PC-9 (cell line): ENCODE results near the gene FFAR2.

Experiments used
- EZH2 ChIP-seq: fragments of 200-600 bp; sonication (generic); IDR thresholded peaks from 2 replicates; pipeline ENCODE4 v1.8.0; 2017; ENCODE audit warnings: antibody characterized with exemption, low read depth
- TF ChIP-seq, protein P1 (sequence below): fragments of 200-600 bp; sonication (generic); conservative IDR thresholded peaks from 2 replicates; pipeline ENCODE4 v1.6.1; 2017; ENCODE audit warnings: mixed run types, antibody characterized with exemption, mild to moderate bottlenecking, moderate library complexity

DNA sequence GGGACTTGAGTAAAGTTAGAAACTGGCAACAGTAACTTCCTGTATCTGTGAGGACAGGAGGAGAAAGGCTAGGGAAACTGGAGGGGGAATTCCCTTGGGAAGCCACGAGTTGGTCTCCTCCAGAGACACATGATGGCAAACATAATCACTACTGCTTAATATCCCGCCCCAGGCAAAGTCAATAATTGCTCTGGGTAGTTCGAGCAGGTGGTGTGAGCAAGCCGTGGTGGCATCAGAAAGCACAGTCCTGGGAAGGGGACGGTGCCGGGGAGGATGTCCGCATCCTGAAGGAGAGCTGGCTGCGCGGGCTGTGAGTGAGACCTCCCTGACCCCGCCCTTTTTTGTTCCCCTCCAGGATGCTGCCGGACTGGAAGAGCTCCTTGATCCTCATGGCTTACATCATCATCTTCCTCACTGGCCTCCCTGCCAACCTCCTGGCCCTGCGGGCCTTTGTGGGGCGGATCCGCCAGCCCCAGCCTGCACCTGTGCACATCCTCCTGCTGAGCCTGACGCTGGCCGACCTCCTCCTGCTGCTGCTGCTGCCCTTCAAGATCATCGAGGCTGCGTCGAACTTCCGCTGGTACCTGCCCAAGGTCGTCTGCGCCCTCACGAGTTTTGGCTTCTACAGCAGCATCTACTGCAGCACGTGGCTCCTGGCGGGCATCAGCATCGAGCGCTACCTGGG, 1.4 kb downstream of the FFAR2 start:
- TF ChIP-seq, protein P1, sequence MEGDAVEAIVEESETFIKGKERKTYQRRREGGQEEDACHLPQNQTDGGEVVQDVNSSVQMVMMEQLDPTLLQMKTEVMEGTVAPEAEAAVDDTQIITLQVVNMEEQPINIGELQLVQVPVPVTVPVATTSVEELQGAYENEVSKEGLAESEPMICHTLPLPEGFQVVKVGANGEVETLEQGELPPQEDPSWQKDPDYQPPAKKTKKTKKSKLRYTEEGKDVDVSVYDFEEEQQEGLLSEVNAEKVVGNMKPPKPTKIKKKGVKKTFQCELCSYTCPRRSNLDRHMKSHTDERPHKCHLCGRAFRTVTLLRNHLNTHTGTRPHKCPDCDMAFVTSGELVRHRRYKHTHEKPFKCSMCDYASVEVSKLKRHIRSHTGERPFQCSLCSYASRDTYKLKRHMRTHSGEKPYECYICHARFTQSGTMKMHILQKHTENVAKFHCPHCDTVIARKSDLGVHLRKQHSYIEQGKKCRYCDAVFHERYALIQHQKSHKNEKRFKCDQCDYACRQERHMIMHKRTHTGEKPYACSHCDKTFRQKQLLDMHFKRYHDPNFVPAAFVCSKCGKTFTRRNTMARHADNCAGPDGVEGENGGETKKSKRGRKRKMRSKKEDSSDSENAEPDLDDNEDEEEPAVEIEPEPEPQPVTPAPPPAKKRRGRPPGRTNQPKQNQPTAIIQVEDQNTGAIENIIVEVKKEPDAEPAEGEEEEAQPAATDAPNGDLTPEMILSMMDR = no peak
- TF ChIP-seq EZH2 = no peak
